Neuronal stem cell (in vitro differentiated cells): ENCODE results near the gene PTPN14.

Source experiments
- DNase-seq: peaks from one replicate; pipeline ENCODE4 v3.0.0-alpha.2; 2013; ENCODE audit warnings: low spot score
- H2AFZ ChIP-seq: one replicate; pipeline ENCODE4 v1.6.1; 2013; ENCODE audit warnings: mild to moderate bottlenecking, low read length, inconsistent platforms
- H2AK5ac ChIP-seq: 2 replicates; pipeline ENCODE4 v1.6.1; 2013; ENCODE audit warnings: low read depth, mild to moderate bottlenecking, inconsistent platforms, low read length, moderate library complexity, mixed read lengths
- H2BK120ac ChIP-seq: 2 replicates; pipeline ENCODE4 v1.6.1; 2013; ENCODE audit warnings: low read depth, mild to moderate bottlenecking, inconsistent platforms, low read length, moderate library complexity, mixed read lengths
- H2BK12ac ChIP-seq: one replicate; pipeline ENCODE4 v1.6.1; 2013; ENCODE audit warnings: low read length, inconsistent platforms
- H2BK15ac ChIP-seq: 2 replicates; pipeline ENCODE4 v1.6.1; 2013; ENCODE audit warnings: mild to moderate bottlenecking, low read length, inconsistent platforms, mixed read lengths
- H2BK5ac ChIP-seq: one replicate; pipeline ENCODE4 v1.6.1; 2013; ENCODE audit warnings: inconsistent platforms, mild to moderate bottlenecking, low read length, moderate library complexity
- H3K14ac ChIP-seq: one replicate; pipeline ENCODE4 v1.6.1; 2013; ENCODE audit warnings: low read length, inconsistent platforms
- H3K18ac ChIP-seq: 2 replicates; pipeline ENCODE4 v1.6.1; 2013; ENCODE audit warnings: low read length, inconsistent platforms
- H3K23ac ChIP-seq: 2 replicates; pipeline ENCODE4 v1.6.1; 2013; ENCODE audit warnings: low read depth, mild to moderate bottlenecking, mixed read lengths, low read length, inconsistent platforms; ENCODE audit not compliant: poor library complexity
- H3K27ac ChIP-seq: replicated peaks from 3 replicates; pipeline ENCODE4 v1.5.1; 2013; ENCODE audit warnings: low read length, inconsistent platforms
- H3K27me3 ChIP-seq, 3 experiments: 2 replicates each; pipeline ENCODE4 v1.6.1; 2013; ENCODE audit warnings: low read length in 3 of 3, mild to moderate bottlenecking in 2 of 3, inconsistent platforms in 1 of 3, low read depth in 1 of 3, mixed read lengths in 1 of 3, moderate library complexity in 1 of 3; ENCODE audit not compliant: control insufficient read depth in 3 of 3, insufficient read depth in 3 of 3
- H3K36me3 ChIP-seq, 2 donors: replicated peaks in 1 of 2; 2 replicates each; pipeline ENCODE4 v1.6.1; 2013; ENCODE audit warnings: low read length in 2 of 2; ENCODE audit not compliant: control insufficient read depth in 2 of 2, insufficient read depth in 2 of 2
- H3K4ac ChIP-seq: 2 replicates; pipeline ENCODE4 v1.6.1; 2013; ENCODE audit warnings: inconsistent platforms, mild to moderate bottlenecking, low read length, moderate library complexity
- H3K4me1 ChIP-seq, 2 donors: 1 replicate in 1 of 2; 2 replicates in 1 of 2; pipeline ENCODE4 v1.6.1; 2013; ENCODE audit warnings: low read length in 2 of 2, low read depth in 1 of 2; ENCODE audit not compliant: control insufficient read depth in 2 of 2, insufficient read depth in 1 of 2
- H3K4me2 ChIP-seq: one replicate; pipeline ENCODE4 v1.6.1; 2013; ENCODE audit warnings: mild to moderate bottlenecking, low read length, inconsistent platforms; ENCODE audit not compliant: insufficient read depth, poor library complexity, severe bottlenecking
- H3K4me3 ChIP-seq, 2 donors: 2 replicates each; pipeline ENCODE4 v1.5.1; 2013; ENCODE audit warnings: low read length in 2 of 2, mild to moderate bottlenecking in 2 of 2, inconsistent platforms in 1 of 2, moderate library complexity in 1 of 2
- H3K79me1 ChIP-seq: one replicate; pipeline ENCODE4 v1.6.1; 2013; ENCODE audit warnings: low read depth, mild to moderate bottlenecking, inconsistent platforms, low read length, moderate library complexity
- H3K9ac ChIP-seq: one replicate; pipeline ENCODE4 v1.6.1; 2013; ENCODE audit warnings: mild to moderate bottlenecking, low read depth, low read length, inconsistent platforms; ENCODE audit not compliant: poor library complexity
- H3K9me3 ChIP-seq, 2 donors: replicated peaks in 1 of 2; 2 replicates each; pipeline versions ENCODE3 to v1.6.1; 2013; ENCODE audit warnings: low read length in 2 of 2, mild to moderate bottlenecking in 2 of 2, inconsistent platforms in 1 of 2, low read depth in 1 of 2, mixed read lengths in 1 of 2, moderate library complexity in 1 of 2; ENCODE audit not compliant: control insufficient read depth in 2 of 2, insufficient read depth in 1 of 2
- H4K8ac ChIP-seq: one replicate; pipeline ENCODE4 v1.6.1; 2013; ENCODE audit warnings: low read depth, mild to moderate bottlenecking, inconsistent platforms, low read length, moderate library complexity
- H4K91ac ChIP-seq: one replicate; pipeline ENCODE4 v1.6.1; 2013; ENCODE audit warnings: low read length, low read depth, mild to moderate bottlenecking, inconsistent platforms; ENCODE audit not compliant: poor library complexity
- WGBS, 2 donors: extraction: QIAGEN DNeasy Blood & Tissue Kit; methylation state at CpG; one replicate each; pipeline ENCODE4 v1.1.7; 2013; ENCODE audit warnings: missing lambda C conversion rate in 2 of 2, mixed read lengths in 1 of 2; ENCODE audit not compliant: insufficient read length in 2 of 2, insufficient replicate concordance in 1 of 2; ENCODE audit errors: extremely low coverage in 2 of 2; 5-methylcytosine and 5-hydroxymethylcytosine counted together

The PTPN14 gene

GRCh38 chr1:214328770-214329469, 222.5 kb downstream of the PTPN14 start:
- Histone ChIP-seq H3K14ac (no peak overlapping the region), H3K9me3 (no peaks in the 10 kb centered on the region), H2BK12ac (no peak overlapping the region), H2AK5ac (no peak overlapping the region), H3K79me1 (no peaks in the 10 kb centered on the region), H3K36me3 (peaks cover 0 to 39% of the 10 kb centered on the region in 2 donors), H3K4me1 (peaks cover 0 to 5% of the 10 kb centered on the region in 2 donors), H3K9ac (peak overlapping the region; percentile 72), H3K27ac (no peak overlapping the region), H3K27me3 (no peaks in the 10 kb centered on the region), H2BK120ac (no peak overlapping the region), H3K4me2 (no peak overlapping the region), H3K4me3 (no peak overlapping the region), H3K18ac (no peak overlapping the region), H3K23ac (no peak overlapping the region), H4K8ac (no peak overlapping the region), H2BK5ac (no peak overlapping the region), H4K91ac (no peak overlapping the region), H2AFZ (no peak overlapping the region), H3K4ac (no peak overlapping the region), H2BK15ac (no peak overlapping the region)
- DNase-seq: peak; percentile 74
- WGBS, 2 donors: no CpG with 5 or more reads among the region's 11 CpGs

GRCh38 chr1:214327514-214327913, 223.9 kb downstream of the PTPN14 start:
- no peak overlapping the region for H2BK5ac ChIP-seq
- no peak overlapping the region for H3K23ac ChIP-seq
- H2AFZ ChIP-seq: no peak overlapping the region
- H3K4me2 ChIP-seq: no peak overlapping the region
- no peak overlapping the region for H2BK12ac ChIP-seq
- no peaks in the 10 kb centered on the region for H3K79me1 ChIP-seq
- no peak overlapping the region for H4K91ac ChIP-seq
- H3K4me1 ChIP-seq: peaks cover 0 to 5% of the 10 kb centered on the region in 2 donors
- no peaks in the 10 kb centered on the region for H3K27me3 ChIP-seq
- no CpG with 5 or more reads among the region's 1 CpG for WGBS, 2 donors
- peaks cover 2 to 41% of the 10 kb centered on the region in 2 donors for H3K36me3 ChIP-seq
- no peak overlapping the region for H3K9ac ChIP-seq
- H3K18ac ChIP-seq: no peak overlapping the region
- no peak overlapping the region for H3K14ac ChIP-seq
- H3K27ac ChIP-seq: no peak overlapping the region
- no peak overlapping the region for H2BK15ac ChIP-seq
- no peak overlapping the region for H2BK120ac ChIP-seq
- H3K4me3 ChIP-seq: no peak overlapping the region
- H3K9me3 ChIP-seq: no peaks in the 10 kb centered on the region
- H2AK5ac ChIP-seq: no peak overlapping the region
- DNase-seq: no peak
- H4K8ac ChIP-seq: no peak overlapping the region
- H3K4ac ChIP-seq: no peak overlapping the region

- Histone ChIP-seq H3K36me3 (peaks cover 2 to 43% of the 10 kb centered on the region in 2 donors), H2BK5ac (no peak overlapping the region), H3K27me3 (no peaks in the 10 kb centered on the region), H3K4ac (no peak overlapping the region), H3K18ac (no peak overlapping the region), H3K9ac (no peak overlapping the region), H3K4me2 (no peak overlapping the region), H2AK5ac (no peak overlapping the region), H2AFZ (no peak overlapping the region), H3K27ac (no peak overlapping the region), H4K8ac (no peak overlapping the region), H3K14ac (no peak overlapping the region), H2BK12ac (no peak overlapping the region), H2BK120ac (no peak overlapping the region), H4K91ac (no peak overlapping the region), H3K9me3 (no peaks in the 10 kb centered on the region), H3K4me3 (no peak overlapping the region), H3K4me1 (peaks cover 0 to 5% of the 10 kb centered on the region in 2 donors), H3K79me1 (no peaks in the 10 kb centered on the region), H3K23ac (no peak overlapping the region), H2BK15ac (no peak overlapping the region)
- WGBS, 2 donors: no CpG with 5 or more reads among the region's 5 CpGs
- no peak for DNase-seq
These were observed 225.0 kb downstream of the PTPN14 start for GRCh38 chr1:214326406-214326805.

DNA sequence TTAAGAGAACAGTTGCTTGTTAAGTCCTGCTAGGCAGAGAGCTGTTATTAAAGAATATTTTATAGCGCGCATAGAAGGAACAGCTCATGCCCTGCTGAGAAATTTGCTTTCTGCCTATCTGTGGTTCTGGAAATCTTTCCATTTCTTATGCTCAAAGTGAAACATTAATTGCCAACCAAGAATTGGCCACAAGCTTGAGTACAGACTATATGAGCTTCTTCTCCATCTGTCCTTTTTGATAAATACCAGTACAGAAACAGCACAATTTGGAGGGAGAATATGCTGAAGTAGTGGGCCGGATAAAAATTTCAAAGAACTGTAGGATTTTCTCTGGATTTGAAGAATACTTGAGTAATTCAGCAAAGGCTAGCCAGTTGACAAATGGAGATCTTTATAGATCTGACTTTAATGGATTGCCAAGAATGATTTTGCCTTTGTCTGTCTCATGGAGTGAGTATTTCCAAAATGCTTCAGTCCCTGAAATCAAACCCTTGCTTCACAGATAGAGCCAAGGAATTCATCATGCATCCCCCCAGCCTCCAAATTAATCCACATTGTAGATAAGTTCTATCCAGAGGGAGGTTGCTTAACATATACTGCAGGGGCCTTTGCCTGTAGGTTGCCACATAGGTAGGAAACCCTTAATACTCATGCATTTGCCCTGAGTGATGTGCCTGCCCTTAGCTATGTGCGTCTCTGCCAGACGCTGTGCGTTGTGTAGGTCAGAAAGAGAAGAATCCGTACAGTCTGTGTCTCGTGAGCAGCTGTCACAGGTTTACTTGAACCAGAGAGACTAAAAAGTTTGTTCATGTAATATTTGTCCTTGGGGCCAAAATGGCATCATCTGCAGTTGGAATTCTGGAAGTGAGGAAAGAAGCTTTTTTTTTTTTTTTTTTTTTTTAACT, 226.3 kb downstream of the PTPN14 start:
- Histone ChIP-seq H3K23ac (no peak overlapping the region), H4K91ac (no peak overlapping the region), H2AFZ (no peak overlapping the region), H3K18ac (no peak overlapping the region), H2BK5ac (no peak overlapping the region), H2BK120ac (no peak overlapping the region), H3K4me2 (no peak overlapping the region), H3K27me3 (no peaks in the 10 kb centered on the region), H3K79me1 (no peaks in the 10 kb centered on the region), H3K9ac (no peak overlapping the region), H3K36me3 (peaks cover 2 to 40% of the 10 kb centered on the region in 2 donors), H2BK12ac (no peak overlapping the region), H3K4me3 (no peak overlapping the region), H3K14ac (no peak overlapping the region), H4K8ac (no peak overlapping the region), H3K4me1 (peaks cover 0 to 5% of the 10 kb centered on the region in 2 donors), H2AK5ac (no peak overlapping the region), H3K9me3 (no peaks in the 10 kb centered on the region), H3K4ac (no peak overlapping the region), H3K27ac (no peak overlapping the region), H2BK15ac (no peak overlapping the region)
- no peak for DNase-seq
- no CpG with 5 or more reads among the region's 8 CpGs for WGBS, 2 donors
